ENCODE results near the gene SLC30A4. TPM values are rescaled to one million over a fixed set of nuclear protein-coding genes. Genes with fewer than 3 reads are reported as not detected.

SLC30A4 gene
- polyA plus RNA-seq, 1 experiment, result 5.1 TPM

DNA sequence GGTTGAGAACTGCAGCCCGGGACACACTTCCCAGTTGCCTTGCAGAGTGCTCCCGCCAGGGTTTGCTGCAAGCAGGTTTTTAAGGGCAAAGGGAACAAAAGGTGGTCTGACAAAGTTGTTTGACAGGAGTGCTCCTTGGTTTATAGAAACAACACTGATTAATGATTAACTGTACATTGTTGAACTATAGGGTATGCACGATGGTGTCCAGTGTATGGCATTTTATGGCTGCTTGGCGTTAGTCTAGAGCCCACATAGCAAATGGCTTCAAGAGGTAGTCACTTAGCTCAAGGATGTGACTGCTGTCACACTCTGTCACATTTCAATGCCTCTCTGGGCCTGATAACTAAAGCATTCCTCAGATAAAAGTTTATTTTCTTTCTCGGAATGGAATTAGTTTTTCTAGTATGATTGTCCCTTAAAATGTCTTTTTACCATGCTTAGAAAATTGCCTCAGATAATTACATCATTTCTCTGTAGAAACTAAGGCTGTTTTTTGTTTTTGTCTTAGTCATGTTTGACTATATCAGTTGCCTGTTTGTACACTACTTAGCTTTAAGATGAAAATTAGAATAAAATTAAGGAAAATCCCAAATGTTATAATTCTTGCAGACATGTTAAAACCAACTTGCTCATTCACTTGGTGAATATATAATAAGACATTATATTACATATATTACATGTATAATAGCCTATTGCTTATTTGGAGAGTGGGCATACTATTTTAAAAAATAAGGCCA is 82.9 kb downstream of the SLC30A4 start:
- Histone ChIP-seq H3K27me3 (ENCODE audit: control insufficient read depth, insufficient read depth, low read length) (no peaks in the 10 kb centered on the region), H3K27ac (ENCODE audit: low read depth, low read length) (no peak overlapping the region), H3K9me3 (ENCODE audit: control insufficient read depth, insufficient read depth, low read length) (no peaks in the 10 kb centered on the region), H3K4me3 (ENCODE audit: low read depth, low read length) (no peak overlapping the region)
- TF ChIP-seq, protein P1, sequence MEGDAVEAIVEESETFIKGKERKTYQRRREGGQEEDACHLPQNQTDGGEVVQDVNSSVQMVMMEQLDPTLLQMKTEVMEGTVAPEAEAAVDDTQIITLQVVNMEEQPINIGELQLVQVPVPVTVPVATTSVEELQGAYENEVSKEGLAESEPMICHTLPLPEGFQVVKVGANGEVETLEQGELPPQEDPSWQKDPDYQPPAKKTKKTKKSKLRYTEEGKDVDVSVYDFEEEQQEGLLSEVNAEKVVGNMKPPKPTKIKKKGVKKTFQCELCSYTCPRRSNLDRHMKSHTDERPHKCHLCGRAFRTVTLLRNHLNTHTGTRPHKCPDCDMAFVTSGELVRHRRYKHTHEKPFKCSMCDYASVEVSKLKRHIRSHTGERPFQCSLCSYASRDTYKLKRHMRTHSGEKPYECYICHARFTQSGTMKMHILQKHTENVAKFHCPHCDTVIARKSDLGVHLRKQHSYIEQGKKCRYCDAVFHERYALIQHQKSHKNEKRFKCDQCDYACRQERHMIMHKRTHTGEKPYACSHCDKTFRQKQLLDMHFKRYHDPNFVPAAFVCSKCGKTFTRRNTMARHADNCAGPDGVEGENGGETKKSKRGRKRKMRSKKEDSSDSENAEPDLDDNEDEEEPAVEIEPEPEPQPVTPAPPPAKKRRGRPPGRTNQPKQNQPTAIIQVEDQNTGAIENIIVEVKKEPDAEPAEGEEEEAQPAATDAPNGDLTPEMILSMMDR (IDR thresholded peaks at IDR 0.05; ENCODE audit: low read depth, low read length), result no peak
- POLR2A ChIA-PET, result no interaction called here
- CTCF ChIA-PET, result interaction anchor here (0.6 to 8.1 kb wide), 5 partner anchors 9 to 174 kb away, joined by 3 to 70 read pairs (median 23); no protein-coding TSS in a partner anchor
- DNase-seq (ENCODE audit: low read depth, low spot score), result no peak

DNA sequence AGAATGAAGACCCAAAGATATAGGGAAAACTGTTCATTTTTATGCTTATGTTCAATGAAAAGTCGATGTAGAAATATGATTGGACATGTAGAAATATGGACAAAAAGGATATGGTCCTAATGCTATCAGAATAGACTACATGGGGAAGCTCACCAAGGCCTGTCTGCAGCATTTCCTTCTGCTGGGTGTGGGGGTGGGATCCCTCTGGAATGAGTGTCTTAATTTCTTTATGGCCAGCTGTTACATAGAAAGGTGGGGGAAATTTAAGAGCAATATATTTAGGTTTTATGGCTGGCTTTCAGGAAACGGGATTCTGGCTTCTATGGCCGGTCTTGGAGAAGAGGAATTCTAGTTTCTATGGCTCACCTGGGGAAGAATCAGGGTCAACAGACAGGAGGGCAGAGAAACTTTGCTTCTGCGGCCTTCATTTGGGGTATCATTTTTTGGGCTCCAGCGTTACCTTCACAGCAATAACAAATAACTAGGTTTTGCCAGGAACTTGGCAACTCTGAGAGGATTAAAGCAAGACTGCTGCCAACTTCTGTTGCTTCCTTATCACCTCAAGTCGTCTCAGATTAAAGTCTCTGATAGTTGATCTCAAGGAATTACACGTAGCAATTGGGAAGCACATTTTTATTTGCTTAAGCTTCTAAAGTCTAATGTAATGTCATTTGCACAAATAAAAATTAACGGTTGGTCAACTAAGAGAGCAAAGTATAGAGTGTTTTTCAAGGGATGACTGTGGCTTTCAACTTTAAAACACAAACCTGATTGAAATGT is 87.2 kb downstream of the SLC30A4 start:
- Histone ChIP-seq H3K27me3 (ENCODE audit: control insufficient read depth, insufficient read depth, low read length) (peaks cover 3% of the 10 kb centered on the region), H3K4me3 (ENCODE audit: low read depth, low read length) (no peak overlapping the region), H3K27ac (ENCODE audit: low read depth, low read length) (no peak overlapping the region), H3K9me3 (ENCODE audit: control insufficient read depth, insufficient read depth, low read length) (no peaks in the 10 kb centered on the region)
- no peak for DNase-seq (ENCODE audit: low read depth, low spot score)
- POLR2A ChIA-PET, result no interaction called here
- CTCF ChIA-PET, result interaction anchor here (0.6 to 1.6 kb wide), 2 partner anchors 22 to 24 kb away, joined by 4 to 17 read pairs; no protein-coding TSS in a partner anchor
- TF ChIP-seq, protein P1 (IDR thresholded peaks at IDR 0.05; ENCODE audit: low read depth, low read length), result no peak

DNA sequence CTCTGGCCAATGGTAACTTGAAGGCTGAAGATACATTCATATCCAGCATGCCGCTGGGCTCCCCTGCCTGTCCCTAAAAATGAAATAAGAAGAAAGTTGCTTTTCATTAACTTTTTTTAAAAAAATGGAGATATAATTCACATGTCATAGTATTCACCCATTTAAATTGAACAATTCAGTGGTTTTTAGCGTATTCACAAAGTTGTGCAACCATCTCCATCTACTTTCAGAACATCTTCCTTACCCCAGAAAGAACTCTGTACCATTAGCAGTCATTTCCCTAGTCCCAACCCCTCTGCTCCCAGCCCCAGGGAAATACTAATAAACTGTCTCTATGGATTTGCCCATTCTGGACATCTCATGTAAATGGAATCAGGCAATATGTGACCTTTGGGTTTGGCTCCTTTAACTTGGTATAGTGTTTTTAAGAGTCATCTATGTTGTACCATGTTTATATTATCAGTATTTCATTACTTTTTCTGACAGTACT is 88.4 kb downstream of the SLC30A4 start:
- no peaks in the 10 kb centered on the region for H3K9me3 ChIP-seq (ENCODE audit: control insufficient read depth, insufficient read depth, low read length)
- no peak overlapping the region for H3K27ac ChIP-seq (ENCODE audit: low read depth, low read length)
- peaks cover 3% of the 10 kb centered on the region for H3K27me3 ChIP-seq (ENCODE audit: control insufficient read depth, insufficient read depth, low read length)
- CTCF ChIA-PET, result interaction anchor here (2.3 kb wide), 1 partner anchor 24 kb away, joined by 24 read pairs; no protein-coding TSS in a partner anchor
- no peak for DNase-seq (ENCODE audit: low read depth, low spot score)
- H3K4me3 ChIP-seq (ENCODE audit: low read depth, low read length), result no peak overlapping the region
- POLR2A ChIA-PET, result no interaction called here
- TF ChIP-seq, protein P1 (IDR thresholded peaks at IDR 0.05; ENCODE audit: low read depth, low read length), result no peak

DNA sequence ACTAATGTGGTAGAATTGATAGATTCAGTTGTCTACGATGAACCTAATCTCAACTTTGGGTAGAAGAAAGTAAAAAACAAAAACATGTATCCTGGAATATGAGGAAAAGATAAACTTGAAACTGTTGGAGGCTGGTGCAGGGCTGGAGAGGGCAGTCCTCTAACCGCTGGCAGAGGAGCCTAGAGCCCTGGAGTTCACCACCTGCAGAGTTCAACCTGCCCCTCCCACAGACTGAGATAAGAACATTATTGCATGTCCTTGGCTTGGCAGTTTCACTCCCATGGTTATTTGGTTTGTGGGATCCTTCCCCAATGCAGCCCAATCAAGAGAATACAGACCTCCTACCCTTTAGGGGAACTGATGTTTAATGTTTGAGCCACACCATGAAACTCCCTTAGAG is 91.0 kb downstream of the SLC30A4 start:
- peaks cover 3% of the 10 kb centered on the region for H3K27me3 ChIP-seq (ENCODE audit: control insufficient read depth, insufficient read depth, low read length)
- H3K9me3 ChIP-seq (ENCODE audit: control insufficient read depth, insufficient read depth, low read length), result no peaks in the 10 kb centered on the region
- ChIA-PET POLR2A (no interaction called here), CTCF (interaction anchor here (0.9 to 3.4 kb wide), 19 partner anchors 8 to 283 kb away, joined by 3 to 376 read pairs (median 8); partner anchors contain the start of gene BLOC1S6)
- DNase-seq (ENCODE audit: low read depth, low spot score), result no peak
- TF ChIP-seq, protein P1 (IDR thresholded peaks at IDR 0.05; ENCODE audit: low read depth, low read length), result no peak
- H3K27ac ChIP-seq (ENCODE audit: low read depth, low read length), result no peak overlapping the region
- no peak overlapping the region for H3K4me3 ChIP-seq (ENCODE audit: low read depth, low read length)

All from AG04450 (cell line).